Mesendoderm (in vitro differentiated cells): ENCODE measurements around the gene KRT86.
"Not testable (repeated sequence)": the region's sequence is repeated elsewhere in the genome, so short reads cannot be mapped to it uniquely, and the experiment has no call there.

Source experiments
- DNase-seq: peaks from one replicate; pipeline ENCODE4 v3.0.0; 2013
- H2AK5ac ChIP-seq: 2 replicates; pipeline ENCODE4 v1.6.1; 2013; ENCODE audit warnings: low read length, inconsistent platforms
- H2BK120ac ChIP-seq: 2 replicates; pipeline ENCODE4 v1.6.1; 2013; ENCODE audit warnings: low read depth, mild to moderate bottlenecking, low read length, moderate library complexity, mixed read lengths
- H2BK15ac ChIP-seq: replicated peaks from 2 replicates; pipeline ENCODE4 v1.6.1; 2013; ENCODE audit warnings: low read depth, mild to moderate bottlenecking, moderate library complexity
- H2BK5ac ChIP-seq: 2 replicates; pipeline ENCODE4 v1.6.1; 2013; ENCODE audit warnings: low read length, inconsistent platforms
- H3K18ac ChIP-seq: 2 replicates; pipeline ENCODE4 v1.6.1; 2013; ENCODE audit warnings: mild to moderate bottlenecking, low read length, mixed read lengths
- H3K23ac ChIP-seq: one replicate; pipeline ENCODE4 v1.6.1; 2013; ENCODE audit warnings: low read length
- H3K27ac ChIP-seq: 2 replicates; pipeline ENCODE4 v1.5.1; 2013; ENCODE audit warnings: low read depth, mild to moderate bottlenecking, inconsistent platforms, low read length, moderate library complexity
- H3K27me3 ChIP-seq: 2 replicates; pipeline ENCODE4 v1.6.1; 2013; ENCODE audit warnings: low read length, control low read depth, mild to moderate bottlenecking, inconsistent platforms; ENCODE audit not compliant: insufficient read depth, poor library complexity
- H3K36me3 ChIP-seq: 2 replicates; pipeline ENCODE4 v1.6.1; 2013; ENCODE audit warnings: low read length, inconsistent platforms; ENCODE audit not compliant: control insufficient read depth, insufficient read depth
- H3K4ac ChIP-seq: one replicate; pipeline ENCODE4 v1.6.1; 2013; ENCODE audit warnings: low read depth, mild to moderate bottlenecking, low read length, moderate library complexity
- H3K4me1 ChIP-seq: 2 replicates; pipeline ENCODE4 v1.6.1; 2013; ENCODE audit warnings: low read depth, low read length, inconsistent platforms; ENCODE audit not compliant: control insufficient read depth
- H3K4me2 ChIP-seq: 2 replicates; pipeline ENCODE4 v1.6.1; 2013; ENCODE audit warnings: low read length
- H3K4me3 ChIP-seq: 2 replicates; pipeline ENCODE4 v1.5.1; 2013; ENCODE audit warnings: mild to moderate bottlenecking, low read length
- H3K56ac ChIP-seq: one replicate; pipeline ENCODE4 v1.6.1; 2013; ENCODE audit warnings: low read length
- H3K79me1 ChIP-seq: 2 replicates; pipeline ENCODE4 v1.6.1; 2013; ENCODE audit warnings: low read length, inconsistent platforms
- H3K79me2 ChIP-seq: 2 replicates; pipeline ENCODE4 v1.6.1; 2013; ENCODE audit warnings: mild to moderate bottlenecking, low read length; ENCODE audit not compliant: control insufficient read depth, insufficient read depth
- H3K9ac ChIP-seq: 2 replicates; pipeline ENCODE4 v1.6.1; 2013; ENCODE audit warnings: low read length, inconsistent platforms
- H4K5ac ChIP-seq: one replicate; pipeline ENCODE4 v1.6.1; 2013; ENCODE audit warnings: low read length
- H4K8ac ChIP-seq: one replicate; pipeline ENCODE4 v1.6.1; 2013; ENCODE audit warnings: low read depth, mild to moderate bottlenecking, control low read depth, low read length, moderate library complexity
- WGBS: extraction: QIAGEN DNeasy Blood & Tissue Kit; methylation state at CpG from one replicate; pipeline ENCODE4 v1.1.7; 2013; ENCODE audit warnings: low lambda C conversion rate, missing lambda C conversion rate; ENCODE audit not compliant: insufficient coverage; ENCODE audit errors: extremely low coverage; 5-methylcytosine and 5-hydroxymethylcytosine counted together

Gene KRT86

DNA sequence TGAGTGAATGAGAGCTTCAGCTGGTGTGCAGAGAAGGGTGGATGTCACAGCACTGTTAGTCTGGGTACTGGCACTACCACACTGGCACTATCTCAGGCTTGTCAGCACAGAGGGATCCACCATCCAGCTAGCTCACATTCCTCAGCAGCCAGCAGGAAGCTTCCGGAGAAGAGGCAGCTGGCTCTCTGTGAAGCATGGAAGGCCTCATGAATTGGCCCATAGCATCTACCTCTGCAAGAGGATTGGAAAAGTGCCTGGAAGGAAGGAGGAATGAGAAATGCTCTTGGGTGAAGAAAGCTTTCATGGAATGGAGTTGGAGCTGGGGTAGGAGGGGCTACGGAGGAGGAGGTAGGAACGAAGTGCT, 36.8 kb downstream of the KRT86 start:
- no CpG with 5 or more reads among the region's 3 CpGs for WGBS
- H3K79me1 ChIP-seq = no peaks in the 10 kb centered on the region
- no peaks in the 10 kb centered on the region for H3K79me2 ChIP-seq
- peaks cover 8% of the 10 kb centered on the region for H3K27me3 ChIP-seq
- H3K27ac ChIP-seq = no peak overlapping the region
- no peaks in the 10 kb centered on the region for H3K36me3 ChIP-seq
- no peak overlapping the region for H3K18ac ChIP-seq
- H3K9ac ChIP-seq = no peak overlapping the region
- H4K8ac ChIP-seq = no peak overlapping the region
- no peak overlapping the region for H4K5ac ChIP-seq
- H3K4ac ChIP-seq = no peak overlapping the region
- no peak overlapping the region for H3K4me3 ChIP-seq
- no peak overlapping the region for H3K56ac ChIP-seq
- H3K4me2 ChIP-seq = no peak overlapping the region
- no peaks in the 10 kb centered on the region for H3K4me1 ChIP-seq
- H2BK5ac ChIP-seq = no peak overlapping the region
- H2BK120ac ChIP-seq = no peak overlapping the region
- H2AK5ac ChIP-seq = no peak overlapping the region
- no peak for DNase-seq
- no peak overlapping the region for H2BK15ac ChIP-seq
- H3K23ac ChIP-seq = no peak overlapping the region

DNA sequence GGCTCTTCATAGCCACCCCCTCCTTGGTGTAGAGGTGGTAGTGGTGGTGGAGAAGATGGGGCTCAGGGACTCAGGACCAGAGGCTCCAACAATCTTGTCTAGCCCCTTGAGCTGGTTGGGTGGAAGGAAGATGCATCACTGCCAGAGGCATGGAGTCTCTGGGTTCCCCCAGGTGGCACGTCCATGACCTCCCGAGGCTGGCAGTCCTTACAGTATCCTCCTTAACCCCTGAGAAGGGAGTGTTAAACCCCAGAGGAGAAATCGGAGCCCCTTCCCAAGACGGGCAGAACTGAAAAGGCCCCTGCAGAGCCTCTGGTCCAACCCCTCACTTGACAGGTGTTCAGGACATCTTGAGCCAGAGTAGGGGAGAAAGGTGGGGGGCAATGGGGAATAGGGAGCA, 37.6 kb downstream of the KRT86 start:
- no CpG with 5 or more reads among the region's 4 CpGs for WGBS
- H3K27me3 ChIP-seq = peaks cover 7% of the 10 kb centered on the region
- H2BK15ac ChIP-seq = no peak overlapping the region

DNA sequence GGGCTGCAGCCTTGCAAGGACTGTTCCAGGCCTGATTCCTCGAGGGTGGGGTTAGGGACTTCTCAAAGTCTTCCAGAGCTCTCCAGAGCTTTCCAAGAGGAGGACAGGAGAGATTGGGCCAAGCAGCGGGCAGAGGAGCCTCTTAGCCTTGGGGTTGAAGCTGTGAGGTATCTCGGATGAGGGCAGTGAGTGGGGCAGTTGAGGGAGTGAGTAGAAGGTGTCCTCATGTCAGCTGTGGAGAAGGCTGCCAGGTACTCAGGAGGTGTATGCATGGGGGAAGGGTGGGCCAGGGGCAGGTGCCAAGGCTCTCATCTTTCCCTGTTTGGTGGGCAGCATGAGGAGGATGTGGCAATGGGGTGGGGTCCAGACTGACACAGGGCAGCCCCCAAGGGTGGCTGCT, 39.0 kb downstream of the KRT86 start:
- Histone ChIP-seq H3K4ac (no peak overlapping the region), H3K4me2 (no peak overlapping the region), H2BK15ac (no peak overlapping the region), H3K4me1 (no peaks in the 10 kb centered on the region), H3K27ac (no peak overlapping the region), H3K23ac (no peak overlapping the region), H3K79me1 (no peaks in the 10 kb centered on the region), H2BK120ac (no peak overlapping the region), H4K5ac (no peak overlapping the region), H2AK5ac (no peak overlapping the region), H3K56ac (no peak overlapping the region), H3K36me3 (no peaks in the 10 kb centered on the region), H3K18ac (no peak overlapping the region), H4K8ac (no peak overlapping the region), H3K4me3 (no peak overlapping the region), H2BK5ac (no peak overlapping the region), H3K27me3 (no peaks in the 10 kb centered on the region), H3K9ac (no peak overlapping the region), H3K79me2 (no peaks in the 10 kb centered on the region)
- no CpG with 5 or more reads among the region's 3 CpGs for WGBS
- no peak for DNase-seq

More for the DNA sequence above, 37.6 kb downstream of the KRT86 start:
- H3K23ac ChIP-seq = no peak overlapping the region
- no peaks in the 10 kb centered on the region for H3K4me1 ChIP-seq
- no peak overlapping the region for H4K8ac ChIP-seq
- no peak overlapping the region for H2BK5ac ChIP-seq
- no peaks in the 10 kb centered on the region for H3K79me1 ChIP-seq
- H3K36me3 ChIP-seq = no peaks in the 10 kb centered on the region
- H2BK120ac ChIP-seq = no peak overlapping the region
- H3K4me2 ChIP-seq = no peak overlapping the region
- H3K27ac ChIP-seq = no peak overlapping the region
- DNase-seq = no peak
- no peak overlapping the region for H3K18ac ChIP-seq
- no peak overlapping the region for H3K4ac ChIP-seq
- H3K4me3 ChIP-seq = no peak overlapping the region
- H3K56ac ChIP-seq = no peak overlapping the region
- H3K9ac ChIP-seq = no peak overlapping the region
- no peaks in the 10 kb centered on the region for H3K79me2 ChIP-seq
- H4K5ac ChIP-seq = no peak overlapping the region
- H2AK5ac ChIP-seq = no peak overlapping the region

DNA sequence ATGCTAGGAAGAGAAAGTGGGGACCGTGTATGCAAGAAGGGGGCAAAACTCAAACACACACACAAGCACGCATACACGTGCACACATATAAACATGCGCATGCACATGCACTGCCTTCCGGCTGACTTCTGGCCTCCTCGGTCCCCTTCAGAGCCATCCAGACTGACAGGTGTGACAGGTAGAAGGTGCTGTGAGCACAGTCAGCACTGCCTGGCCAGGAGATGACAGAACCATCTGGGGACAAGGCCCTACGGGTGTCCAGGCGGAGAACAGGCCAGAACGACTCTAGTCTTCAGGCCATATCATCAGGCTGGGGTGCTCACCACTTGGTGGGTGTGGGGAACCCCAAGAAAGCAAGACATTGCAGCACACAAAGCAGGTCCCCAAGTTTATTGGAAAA, 39.5 kb downstream of the KRT86 start:
- no peak overlapping the region for H3K23ac ChIP-seq
- no peak overlapping the region for H3K9ac ChIP-seq
- no peak overlapping the region for H4K5ac ChIP-seq
- no peak overlapping the region for H4K8ac ChIP-seq
- H3K27me3 ChIP-seq = no peaks in the 10 kb centered on the region
- no peaks in the 10 kb centered on the region for H3K79me2 ChIP-seq
- H3K4me3 ChIP-seq = no peak overlapping the region
- H2BK120ac ChIP-seq = no peak overlapping the region
- no peak overlapping the region for H3K4ac ChIP-seq
- no peak overlapping the region for H3K56ac ChIP-seq
- no peak overlapping the region for H3K18ac ChIP-seq
- no peak overlapping the region for H2AK5ac ChIP-seq
- H3K4me1 ChIP-seq = no peaks in the 10 kb centered on the region
- no peak for DNase-seq
- no CpG with 5 or more reads among the region's 9 CpGs for WGBS
- no peak overlapping the region for H3K27ac ChIP-seq
- H3K36me3 ChIP-seq = no peaks in the 10 kb centered on the region
- H3K79me1 ChIP-seq = no peaks in the 10 kb centered on the region
- no peak overlapping the region for H2BK15ac ChIP-seq
- H2BK5ac ChIP-seq = no peak overlapping the region
- no peak overlapping the region for H3K4me2 ChIP-seq

DNA sequence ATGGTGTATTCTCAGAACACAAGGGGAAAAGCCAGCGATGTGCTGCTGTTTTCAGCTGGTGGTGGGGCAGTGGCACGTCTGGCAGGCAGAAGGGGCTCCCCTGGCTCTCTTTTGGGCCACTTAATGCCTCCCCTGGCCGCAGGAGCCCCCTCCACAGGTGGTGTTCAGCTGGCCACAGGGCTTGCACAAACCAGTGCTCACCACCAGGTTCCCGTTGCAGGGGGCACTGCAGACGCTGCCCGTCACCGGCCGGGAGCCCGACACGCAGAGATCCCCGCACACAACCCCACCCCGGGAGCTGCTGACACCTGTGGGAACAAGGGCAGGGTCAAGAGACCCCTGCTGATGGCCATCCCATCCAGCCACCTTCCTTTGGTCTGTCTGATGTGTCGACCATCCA, 40.1 kb downstream of the KRT86 start:
- Histone ChIP-seq H3K4ac (no peak overlapping the region), H3K23ac (no peak overlapping the region), H3K4me3 (no peak overlapping the region), H4K5ac (no peak overlapping the region), H3K27me3 (no peaks in the 10 kb centered on the region), H3K4me1 (no peaks in the 10 kb centered on the region), H3K79me2 (no peaks in the 10 kb centered on the region), H3K4me2 (no peak overlapping the region), H2BK5ac (no peak overlapping the region), H3K56ac (no peak overlapping the region), H3K79me1 (no peaks in the 10 kb centered on the region), H3K18ac (no peak overlapping the region), H2AK5ac (no peak overlapping the region), H3K27ac (no peak overlapping the region), H3K9ac (no peak overlapping the region), H2BK15ac (no peak overlapping the region), H2BK120ac (no peak overlapping the region), H4K8ac (no peak overlapping the region), H3K36me3 (no peaks in the 10 kb centered on the region)
- WGBS = no CpG with 5 or more reads among the region's 13 CpGs
- DNase-seq = no peak

DNA sequence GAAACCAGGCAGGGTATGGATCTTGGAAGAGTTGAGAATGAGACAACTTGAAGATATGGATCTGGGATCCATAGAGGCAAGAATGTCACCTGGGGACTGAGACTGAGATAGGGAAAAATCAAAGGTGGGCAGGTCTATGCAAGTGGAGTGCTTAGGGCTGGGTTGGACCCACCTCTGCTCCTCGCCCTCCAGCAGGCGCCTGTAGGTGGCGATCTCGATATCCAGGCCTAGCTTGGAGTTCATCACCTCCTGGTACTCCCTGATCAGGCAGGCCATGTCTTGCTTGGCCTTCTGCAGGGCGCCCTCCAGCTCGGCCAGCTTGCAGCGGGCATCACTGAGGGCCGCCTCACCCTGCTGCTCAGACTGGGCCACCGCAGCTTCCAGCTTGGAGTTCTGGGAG, 41.3 kb downstream of the KRT86 start:
- no CpG with 5 or more reads among the region's 9 CpGs for WGBS
- not testable (repeated sequence) for H4K5ac ChIP-seq, H4K8ac ChIP-seq, H2BK15ac ChIP-seq, H3K36me3 ChIP-seq, H3K9ac ChIP-seq, H3K4me2 ChIP-seq, H3K79me2 ChIP-seq, H3K23ac ChIP-seq, H3K4me1 ChIP-seq, H2BK120ac ChIP-seq, H2AK5ac ChIP-seq, H3K79me1 ChIP-seq, H3K27me3 ChIP-seq, H3K4me3 ChIP-seq, H3K27ac ChIP-seq, H3K4ac ChIP-seq, H3K56ac ChIP-seq, H3K18ac ChIP-seq, H2BK5ac ChIP-seq
- peak; percentile 70 for DNase-seq
